K562 (cell line): ENCODE measurements around the gene CHST14. TPM values are rescaled to one million over a fixed set of nuclear protein-coding genes. Genes with fewer than 3 reads are reported as not detected.
A peak's percentile ranks its signal among the peaks of the same experiment; 100 is the strongest.

Experiments
- ADNP ChIP-seq: fragments of 200-800 bp; sonication (Bioruptor generic); IDR thresholded peaks from 2 replicates; pipeline ENCODE4 v1.6.1; 2016; ENCODE audit warnings: missing genetic modification characterization, missing compliant biosample characterization
- ATF1 ChIP-seq, 2 experiments: fragments of 450-650 bp in 1 of 2; IDR thresholded peaks; 2 replicates each; pipeline ENCODE4 v1.6.1; 2016; ENCODE audit warnings: missing compliant biosample characterization in 1 of 2, missing genetic modification characterization in 1 of 2
- BRCA1 ChIP-seq, 2 experiments: fragments of 450-650 bp in 1 of 2; sonication (generic) in 1 of 2; formaldehyde crosslinking in 1 of 2; IDR thresholded peaks; 2 replicates each; pipeline versions ENCODE4 v1.5.0 to v1.6.1; 2017 to 2020; ENCODE audit warnings: mild to moderate bottlenecking in 1 of 2, missing genetic modification reagents in 1 of 2
- FOXM1 ChIP-seq, 2 experiments: fragments of 450-650 bp in 1 of 2; sonication (generic) in 1 of 2; formaldehyde crosslinking in 1 of 2; IDR thresholded peaks; 2 replicates each; pipeline versions ENCODE4 v1.6.1 to v1.9.0; 2017 to 2022; ENCODE audit warnings: low read depth in 2 of 2, mild to moderate bottlenecking in 2 of 2, missing genetic modification reagents in 1 of 2, moderate library complexity in 1 of 2
- FOXP1 ChIP-seq: sonication (generic); formaldehyde crosslinking; IDR thresholded peaks from 2 replicates; pipeline ENCODE4 v1.8.0; 2022; ENCODE audit warnings: mild to moderate bottlenecking, missing genetic modification reagents
- HSF4 ChIP-seq: fragments of 250-450 bp; sonication (Bioruptor Pico); IDR thresholded peaks from 2 replicates; pipeline ENCODE4 v2.1.2; 2022; ENCODE audit warnings: mild to moderate bottlenecking, moderate library complexity, borderline replicate concordance
- KAT8 ChIP-seq: fragments of 450-650 bp; IDR thresholded peaks from 2 replicates; pipeline ENCODE4 v1.6.1; 2016; ENCODE audit warnings: low read depth, mild to moderate bottlenecking
- KLF10 ChIP-seq: fragments of 250-450 bp; sonication (Bioruptor Pico); IDR thresholded peaks from 2 replicates; pipeline ENCODE4 v1.6.1; 2021; ENCODE audit warnings: matching md5 sums
- MYNN ChIP-seq, 2 experiments: sonication (generic); formaldehyde crosslinking in 1 of 2; IDR thresholded peaks; 2 replicates each; pipeline versions ENCODE4 v1.5.0 to v1.6.1; 2016 to 2020; ENCODE audit warnings: antibody characterized with exemption in 1 of 2, missing genetic modification reagents in 1 of 2
- NR3C1 ChIP-seq: sonication (generic); formaldehyde crosslinking; IDR thresholded peaks from 2 replicates; pipeline ENCODE4 v1.8.1; 2022; ENCODE audit warnings: missing genetic modification reagents
- PTBP1 ChIP-seq: fragments of 200-400 bp; formaldehyde crosslinking; IDR thresholded peaks from 2 replicates; pipeline ENCODE4 v1.6.1; 2017; ENCODE audit warnings: low read depth, low read length
- SUPT5H ChIP-seq: fragments of 450-650 bp; IDR thresholded peaks from 2 replicates; pipeline ENCODE4 v1.6.1; 2016
- TEAD4 ChIP-seq, 2 experiments: sonication (generic) in 1 of 2; formaldehyde crosslinking in 1 of 2; IDR thresholded peaks; 2 replicates each; pipeline versions ENCODE4 v1.6.1 to v1.8.0; 2012 to 2022; ENCODE audit warnings: borderline replicate concordance in 1 of 2, inconsistent platforms in 1 of 2, low read length in 1 of 2, mild to moderate bottlenecking in 1 of 2, missing genetic modification reagents in 1 of 2
- ZNF134 ChIP-seq: fragments of 250-450 bp; sonication (Bioruptor Pico); conservative IDR thresholded peaks from 2 replicates; pipeline ENCODE4 v1.4.0; 2020
- ZNF512 ChIP-seq: IDR thresholded peaks from 2 replicates; pipeline ENCODE4 v1.6.1; 2016; ENCODE audit warnings: missing genetic modification characterization, missing compliant biosample characterization
- ZNF584 ChIP-seq: fragments of 200-800 bp; sonication (Bioruptor generic); IDR thresholded peaks from 2 replicates; pipeline ENCODE4 v1.6.1; 2016; ENCODE audit warnings: low read depth, mild to moderate bottlenecking, missing genetic modification characterization, missing compliant biosample characterization
- polyA plus RNA-seq, 8 experiments: library from polyadenylated mRNA; depleted of rRNA in 4 of 8; stranded (reverse) in 5 of 8; unstranded in 3 of 8; fragments of >200 nt; fragmentation: Nextera tagmentation in 2 of 8; fragmentation: Illumina TruSeq in 1 of 8; extraction: Ambion mirVana in 2 of 8; extraction: Trizol in 1 of 8; gene quantifications; 2 replicates each; pipeline versions ENCODE4 v1.2.1 to v1.2.3, GENCODE V29; 2011 to 2014; ENCODE audit warnings: inconsistent platforms in 1 of 8, missing spikeins in 1 of 8
- total RNA-seq, 7 experiments: library from RNA; depleted of rRNA in 6 of 7; stranded (reverse); fragments of >200 nt in 6 of 7; fragmentation: Illumina TruSeq in 2 of 7; extraction: Trizol in 2 of 7; gene quantifications; 2 replicates each; pipeline versions ENCODE4 v1.2.1 to v1.2.3, GENCODE V29; 2011 to 2021; ENCODE audit warnings: low replicate concordance in 1 of 7
- TF ChIP-seq, protein P1 (sequence below): sonication (generic); formaldehyde crosslinking; IDR thresholded peaks from 2 replicates; pipeline ENCODE4 v1.8.1; 2023; ENCODE audit warnings: mild to moderate bottlenecking, missing genetic modification reagents, moderate library complexity
- TF ChIP-seq, protein P2 (sequence below), 2 experiments: fragments of 200-800 bp in 1 of 2; sonication (Bioruptor generic) in 1 of 2; sonication (generic) in 1 of 2; formaldehyde crosslinking in 1 of 2; IDR thresholded peaks in 1 of 2; conservative IDR thresholded peaks in 1 of 2; 2 replicates each; pipeline versions ENCODE4 v1.5.0 to v1.6.1; 2016 to 2020; ENCODE audit warnings: missing compliant biosample characterization in 1 of 2, missing genetic modification characterization in 1 of 2, missing genetic modification reagents in 1 of 2
- TF ChIP-seq, protein P3 (sequence below): sonication (generic); formaldehyde crosslinking; IDR thresholded peaks from 2 replicates; pipeline ENCODE4 v1.8.0; 2022; ENCODE audit warnings: mild to moderate bottlenecking, missing genetic modification reagents, borderline replicate concordance

The CHST14 gene
- total and polyA plus RNA-seq, 9 of the 15 experiments (the other 6 are each of a cell fraction or from before 2014, with no cell fraction given), result 1.6 to 12.1 (median 4.5) TPM

DNA sequence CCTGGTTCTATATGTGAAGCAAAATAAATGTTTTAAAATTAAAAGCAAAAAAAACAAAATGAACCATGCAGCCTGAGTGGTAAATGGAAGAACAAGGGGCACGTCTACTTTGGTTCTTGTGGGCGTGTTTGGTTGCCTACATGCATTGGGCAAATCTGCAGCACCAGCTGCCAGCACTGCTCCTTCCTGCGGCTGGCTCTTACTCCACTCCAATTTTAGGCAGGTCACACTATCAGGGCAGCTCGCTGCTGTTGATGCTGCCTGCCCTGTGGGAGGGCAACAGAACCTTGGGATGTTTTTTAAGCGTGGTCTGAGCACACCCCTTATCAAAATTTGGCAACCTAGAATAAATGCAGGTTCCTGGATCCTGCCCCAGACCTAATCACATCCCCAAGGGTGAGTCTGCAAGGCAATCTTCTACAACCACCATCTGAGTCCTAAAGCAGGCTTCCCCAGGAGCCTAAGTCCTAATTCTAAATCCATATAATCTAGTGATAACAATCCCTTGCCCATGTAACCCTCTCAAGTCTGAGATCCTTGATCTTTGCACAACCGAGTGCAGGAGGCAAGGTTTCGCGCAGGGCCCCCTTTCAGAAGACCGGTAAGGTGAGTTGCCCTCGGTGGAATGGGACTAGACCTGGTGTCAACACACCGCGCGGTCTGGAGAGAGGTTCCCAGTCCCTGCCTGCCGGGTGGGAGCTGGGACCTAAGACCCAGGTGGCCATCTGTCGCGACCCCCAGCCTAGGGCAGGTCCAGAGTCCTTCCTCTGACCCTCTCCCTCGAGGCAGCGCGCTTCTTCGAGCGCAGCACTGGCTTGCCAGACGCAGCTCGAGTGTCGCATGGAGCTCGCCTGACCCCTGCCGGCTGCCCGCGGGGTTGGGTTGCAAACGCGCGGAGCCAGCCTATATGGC lies 49.3 kb upstream of the CHST14 start (continued):
- TF ChIP-seq, protein P1, sequence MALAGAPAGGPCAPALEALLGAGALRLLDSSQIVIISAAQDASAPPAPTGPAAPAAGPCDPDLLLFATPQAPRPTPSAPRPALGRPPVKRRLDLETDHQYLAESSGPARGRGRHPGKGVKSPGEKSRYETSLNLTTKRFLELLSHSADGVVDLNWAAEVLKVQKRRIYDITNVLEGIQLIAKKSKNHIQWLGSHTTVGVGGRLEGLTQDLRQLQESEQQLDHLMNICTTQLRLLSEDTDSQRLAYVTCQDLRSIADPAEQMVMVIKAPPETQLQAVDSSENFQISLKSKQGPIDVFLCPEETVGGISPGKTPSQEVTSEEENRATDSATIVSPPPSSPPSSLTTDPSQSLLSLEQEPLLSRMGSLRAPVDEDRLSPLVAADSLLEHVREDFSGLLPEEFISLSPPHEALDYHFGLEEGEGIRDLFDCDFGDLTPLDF (CRISPR knock-in tag), result no peak
- TF ChIP-seq, protein P2, sequence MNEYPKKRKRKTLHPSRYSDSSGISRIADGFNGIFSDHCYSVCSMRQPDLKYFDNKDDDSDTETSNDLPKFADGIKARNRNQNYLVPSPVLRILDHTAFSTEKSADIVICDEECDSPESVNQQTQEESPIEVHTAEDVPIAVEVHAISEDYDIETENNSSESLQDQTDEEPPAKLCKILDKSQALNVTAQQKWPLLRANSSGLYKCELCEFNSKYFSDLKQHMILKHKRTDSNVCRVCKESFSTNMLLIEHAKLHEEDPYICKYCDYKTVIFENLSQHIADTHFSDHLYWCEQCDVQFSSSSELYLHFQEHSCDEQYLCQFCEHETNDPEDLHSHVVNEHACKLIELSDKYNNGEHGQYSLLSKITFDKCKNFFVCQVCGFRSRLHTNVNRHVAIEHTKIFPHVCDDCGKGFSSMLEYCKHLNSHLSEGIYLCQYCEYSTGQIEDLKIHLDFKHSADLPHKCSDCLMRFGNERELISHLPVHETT (CRISPR knock-in tag; conservative IDR thresholded peaks at IDR 0.05 in 1 of 2, IDR thresholded peaks at IDR 0.05 in 1 of 2), result no peak
- TF ChIP-seq ZNF134 (CRISPR knock-in tag) (no peak), FOXM1 (IDR thresholded peaks at IDR 0.05; ENCODE audit: low read depth) (no peak), FOXM1 (CRISPR knock-in tag; IDR thresholded peaks at IDR 0.05; ENCODE audit: low read depth) (no peak), HSF4 (CRISPR knock-in tag) (no peak), TEAD4 (IDR thresholded peaks at IDR 0.05; ENCODE audit: low read length) (0 out of 2 replicates have a peak, but pooled peaks have one; percentile 14), TEAD4 (CRISPR knock-in tag; IDR thresholded peaks at IDR 0.05; ENCODE audit: borderline replicate concordance) (no peak), PTBP1 (no peak), NR3C1 (no peak), FOXP1 (CRISPR knock-in tag) (no peak), SUPT5H (no peak), KLF10 (CRISPR knock-in tag) (no peak), MYNN (IDR thresholded peaks at IDR 0.05) (0 out of 2 replicates have a peak, but pooled peaks have one; percentile 27), MYNN (CRISPR knock-in tag; IDR thresholded peaks at IDR 0.05) (no peak), ZNF512 (tag) (no peak), KAT8 (no peak), BRCA1 (IDR thresholded peaks at IDR 0.05) (no peak), BRCA1 (CRISPR knock-in tag; IDR thresholded peaks at IDR 0.05) (no peak), ADNP (tag) (no peak), ZNF584 (no peak), ATF1 (CRISPR knock-in tag; IDR thresholded peaks at IDR 0.05) (no peak), ATF1 (tag; IDR thresholded peaks at IDR 0.05) (no peak)
- TF ChIP-seq, protein P3, sequence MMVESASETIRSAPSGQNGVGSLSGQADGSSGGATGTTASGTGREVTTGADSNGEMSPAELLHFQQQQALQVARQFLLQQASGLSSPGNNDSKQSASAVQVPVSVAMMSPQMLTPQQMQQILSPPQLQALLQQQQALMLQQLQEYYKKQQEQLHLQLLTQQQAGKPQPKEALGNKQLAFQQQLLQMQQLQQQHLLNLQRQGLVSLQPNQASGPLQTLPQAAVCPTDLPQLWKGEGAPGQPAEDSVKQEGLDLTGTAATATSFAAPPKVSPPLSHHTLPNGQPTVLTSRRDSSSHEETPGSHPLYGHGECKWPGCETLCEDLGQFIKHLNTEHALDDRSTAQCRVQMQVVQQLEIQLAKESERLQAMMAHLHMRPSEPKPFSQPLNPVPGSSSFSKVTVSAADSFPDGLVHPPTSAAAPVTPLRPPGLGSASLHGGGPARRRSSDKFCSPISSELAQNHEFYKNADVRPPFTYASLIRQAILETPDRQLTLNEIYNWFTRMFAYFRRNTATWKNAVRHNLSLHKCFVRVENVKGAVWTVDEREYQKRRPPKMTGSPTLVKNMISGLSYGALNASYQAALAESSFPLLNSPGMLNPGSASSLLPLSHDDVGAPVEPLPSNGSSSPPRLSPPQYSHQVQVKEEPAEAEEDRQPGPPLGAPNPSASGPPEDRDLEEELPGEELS, result no peak
